Spinal cord (tissue), 10 donors: ENCODE results near the gene LOXL4. TPM values are rescaled to one million over a fixed set of nuclear protein-coding genes. Genes with fewer than 3 reads are reported as not detected.

Source experiments
- DNase-seq, 6 donors: peaks; one replicate each; pipeline versions ENCODE4 v3.0.0 to v3.0.0-alpha.2; 2013 to 2015; ENCODE audit warnings: low spot score in 6 of 6, low read depth in 4 of 6
- H3K27ac ChIP-seq: one replicate; pipeline ENCODE4 v1.5.1; 2013; ENCODE audit warnings: low read depth, low read length, control low read depth
- H3K27me3 ChIP-seq: one replicate; pipeline ENCODE4 v1.6.1; 2013; ENCODE audit warnings: low read length; ENCODE audit not compliant: control insufficient read depth, insufficient read depth
- H3K36me3 ChIP-seq: one replicate; pipeline ENCODE4 v1.6.1; 2013; ENCODE audit warnings: low read length; ENCODE audit not compliant: control insufficient read depth, insufficient read depth
- H3K4me1 ChIP-seq: one replicate; pipeline ENCODE4 v1.6.1; 2013; ENCODE audit warnings: low read length; ENCODE audit not compliant: control insufficient read depth, insufficient read depth
- H3K4me3 ChIP-seq: one replicate; pipeline ENCODE4 v1.5.1; 2013; ENCODE audit warnings: low read depth, low read length, control low read depth
- H3K9me3 ChIP-seq: one replicate; pipeline ENCODE4 v1.6.1; 2013; ENCODE audit warnings: low read length; ENCODE audit not compliant: control insufficient read depth, insufficient read depth
- WGBS: methylation state at CpG from one replicate; pipeline ENCODE4 v1.1.5; 2013; ENCODE audit warnings: missing lambda C conversion rate; ENCODE audit not compliant: insufficient coverage; 5-methylcytosine and 5-hydroxymethylcytosine counted together
- polyA plus RNA-seq, 2 donors: library from polyadenylated mRNA; unstranded; fragments of 120-200 nt; gene quantifications; one replicate each; pipeline ENCODE4 v1.2.1, GENCODE V29; 2013; ENCODE audit not compliant: insufficient read length in 2 of 2
- total RNA-seq, 2 donors: library from RNA; depleted of rRNA in 1 of 2; stranded (reverse); fragments of 120-200 nt in 1 of 2; fragments of >200 nt in 1 of 2; gene quantifications; one replicate each; pipeline versions ENCODE4 v1.2.3 to v1.2.4, GENCODE V29; 2013 to 2014
- donor health status: healthy.

The LOXL4 gene
- total and polyA plus RNA-seq, 4 donors: 0.76 to 1.6 (median 0.92) TPM

DNA sequence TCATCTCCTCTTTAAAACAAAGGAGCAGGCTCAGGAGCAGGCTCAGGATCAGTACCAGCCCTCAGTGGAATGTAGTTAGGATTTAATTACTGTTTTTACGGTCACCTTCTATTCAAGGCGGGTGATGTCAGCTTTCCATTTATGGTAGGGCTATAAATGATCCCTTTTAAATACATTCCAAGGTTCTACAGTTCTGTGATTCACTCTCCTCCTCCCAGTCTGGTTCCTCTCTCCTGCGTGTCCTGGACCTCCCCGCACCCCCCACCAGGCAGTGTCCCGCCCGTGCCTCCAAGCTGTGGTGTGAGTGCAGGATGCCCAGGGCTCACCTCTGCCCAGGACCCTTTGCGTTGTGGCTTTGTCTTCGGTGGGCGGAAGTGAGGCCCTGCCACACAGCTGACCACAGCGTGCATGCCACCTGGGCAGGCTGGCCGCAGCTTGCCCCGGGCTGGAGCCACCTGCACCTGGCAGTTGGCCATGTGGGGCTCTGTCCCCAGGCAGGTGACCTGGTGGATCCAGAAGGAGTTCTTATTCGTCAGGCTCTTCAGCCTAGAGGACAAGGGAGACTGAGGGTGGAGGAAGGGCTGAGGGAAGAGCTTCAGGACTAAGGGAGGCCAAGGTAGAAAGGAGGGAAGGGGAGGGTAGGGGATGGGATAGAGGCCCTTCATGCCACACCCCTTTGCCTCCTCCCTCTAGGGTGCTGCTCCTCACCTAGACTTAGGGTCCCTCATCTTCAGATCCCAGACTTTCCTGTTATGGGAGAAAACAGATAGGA is 9.1 kb downstream of the LOXL4 start:
- Histone ChIP-seq H3K9me3 (no peaks in the 10 kb centered on the region), H3K27ac (no peak overlapping the region), H3K27me3 (no peaks in the 10 kb centered on the region), H3K4me3 (no peak overlapping the region), H3K36me3 (peaks cover 21% of the 10 kb centered on the region), H3K4me1 (no peaks in the 10 kb centered on the region)
- WGBS: 88% methylated on average over 11 of the region's 13 CpGs
- DNase-seq: no peak

DNA sequence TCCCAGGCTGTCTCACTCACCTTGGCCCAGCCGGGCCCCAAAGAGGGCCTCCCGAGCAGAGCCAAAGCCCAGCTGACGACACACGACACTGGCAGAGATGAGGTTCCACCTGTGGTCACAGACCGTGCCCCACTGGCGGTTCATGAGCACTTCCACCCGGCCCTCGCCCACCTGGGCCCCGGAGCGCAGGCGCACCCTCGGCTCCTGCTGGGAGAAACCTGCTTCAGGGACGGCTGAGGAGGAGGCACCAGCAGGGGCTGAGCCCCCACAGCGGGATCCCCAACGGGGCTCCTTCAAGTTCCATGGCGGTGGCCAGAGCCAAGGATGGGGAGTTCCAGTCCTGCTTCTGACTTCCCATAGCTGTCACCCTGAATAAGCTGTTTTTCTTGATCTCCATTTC is 10.0 kb downstream of the LOXL4 start:
- no peaks in the 10 kb centered on the region for H3K9me3 ChIP-seq
- H3K27ac ChIP-seq: no peak overlapping the region
- peaks cover 21% of the 10 kb centered on the region for H3K36me3 ChIP-seq
- no peaks in the 10 kb centered on the region for H3K4me1 ChIP-seq
- no peak for DNase-seq
- no peaks in the 10 kb centered on the region for H3K27me3 ChIP-seq
- 95% methylated on average over 16 of the region's 16 CpGs for WGBS
- H3K4me3 ChIP-seq: no peak overlapping the region

GRCh38 chr10:98257198-98257597 is 10.8 kb downstream of the LOXL4 start:
- no peak overlapping the region for H3K4me3 ChIP-seq
- H3K27ac ChIP-seq: no peak overlapping the region
- H3K4me1 ChIP-seq: peaks cover 5% of the 10 kb centered on the region
- no peaks in the 10 kb centered on the region for H3K27me3 ChIP-seq
- no peak for DNase-seq
- no peaks in the 10 kb centered on the region for H3K9me3 ChIP-seq
- WGBS: 89% methylated on average over 12 of the region's 12 CpGs
- peaks cover 24% of the 10 kb centered on the region for H3K36me3 ChIP-seq

DNA sequence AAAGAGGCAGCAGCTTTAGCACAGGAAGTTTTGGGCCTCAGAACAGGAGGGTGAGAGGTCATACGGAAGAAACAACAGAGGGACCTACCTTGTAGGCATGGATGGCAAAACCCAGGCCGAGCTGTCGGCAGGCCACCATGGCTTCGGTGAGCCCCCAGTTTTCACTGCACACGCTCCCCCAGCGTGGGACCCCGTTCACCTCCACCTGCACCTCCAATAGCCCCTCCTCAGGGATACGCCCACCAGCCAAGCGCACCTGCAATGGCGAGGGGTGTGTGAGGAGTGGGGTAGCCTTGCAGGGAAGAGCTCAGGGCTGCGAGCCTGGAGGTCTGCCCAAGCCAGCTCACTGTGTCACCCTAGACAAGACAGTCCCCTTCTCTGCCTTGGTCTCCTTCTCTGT is 11.3 kb downstream of the LOXL4 start:
- Histone ChIP-seq H3K27ac (no peak overlapping the region), H3K9me3 (no peaks in the 10 kb centered on the region), H3K36me3 (peaks cover 24% of the 10 kb centered on the region), H3K27me3 (no peaks in the 10 kb centered on the region), H3K4me3 (no peak overlapping the region), H3K4me1 (peaks cover 8% of the 10 kb centered on the region)
- DNase-seq: no peak
- 93% methylated on average over 4 of the region's 11 CpGs for whole genome bisulfite sequencing

DNA sequence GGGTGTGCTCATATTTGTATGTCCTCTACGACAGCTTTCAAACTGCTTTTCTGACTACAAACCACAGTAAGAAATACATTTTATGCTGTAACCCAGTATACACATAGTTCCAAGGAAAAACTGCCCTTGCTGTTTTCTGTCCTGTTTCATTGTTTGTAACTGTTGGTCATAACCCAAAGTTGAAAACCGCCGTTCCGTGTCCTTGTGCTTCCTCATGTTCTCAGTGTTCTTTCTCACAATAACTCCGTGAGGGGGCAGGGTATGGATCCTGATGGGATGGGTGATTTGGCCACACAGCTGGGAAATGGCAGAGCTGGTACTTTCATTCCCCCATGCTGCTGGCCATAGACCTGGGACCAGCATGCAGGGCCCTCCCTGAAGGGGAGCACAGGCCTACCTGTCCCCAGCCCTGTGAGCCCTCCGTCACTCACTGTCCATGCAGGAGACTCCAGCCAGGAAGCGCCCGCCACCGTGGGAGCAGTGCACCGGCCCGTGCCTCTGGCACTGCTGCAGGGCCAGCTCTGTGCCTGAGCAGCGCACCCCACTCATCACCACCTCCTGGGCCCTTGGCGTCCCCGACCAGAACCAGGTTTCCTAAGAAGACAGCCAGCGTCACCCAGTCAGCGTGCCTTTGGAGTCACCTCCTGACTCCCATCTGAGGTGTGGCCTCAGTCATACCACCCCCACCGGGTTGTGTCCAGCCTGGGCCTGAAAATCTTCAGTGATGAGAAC is 12.7 kb downstream of the LOXL4 start:
- no peaks in the 10 kb centered on the region for H3K9me3 ChIP-seq
- peaks cover 19% of the 10 kb centered on the region for H3K36me3 ChIP-seq
- no peak overlapping the region for H3K27ac ChIP-seq
- peaks cover 8% of the 10 kb centered on the region for H3K4me1 ChIP-seq
- H3K4me3 ChIP-seq: no peak overlapping the region
- no peak for DNase-seq
- 86% methylated on average over 12 of the region's 17 CpGs for WGBS
- H3K27me3 ChIP-seq: no peaks in the 10 kb centered on the region

GRCh38 chr10:98254234-98254974 is 13.6 kb downstream of the LOXL4 start:
- no peak for DNase-seq
- Histone ChIP-seq H3K4me3 (no peak overlapping the region), H3K4me1 (peaks cover 8% of the 10 kb centered on the region), H3K9me3 (no peaks in the 10 kb centered on the region), H3K36me3 (peaks cover 19% of the 10 kb centered on the region), H3K27me3 (no peaks in the 10 kb centered on the region), H3K27ac (no peak overlapping the region)
- WGBS: 73% methylated on average over 7 of the region's 10 CpGs

DNA sequence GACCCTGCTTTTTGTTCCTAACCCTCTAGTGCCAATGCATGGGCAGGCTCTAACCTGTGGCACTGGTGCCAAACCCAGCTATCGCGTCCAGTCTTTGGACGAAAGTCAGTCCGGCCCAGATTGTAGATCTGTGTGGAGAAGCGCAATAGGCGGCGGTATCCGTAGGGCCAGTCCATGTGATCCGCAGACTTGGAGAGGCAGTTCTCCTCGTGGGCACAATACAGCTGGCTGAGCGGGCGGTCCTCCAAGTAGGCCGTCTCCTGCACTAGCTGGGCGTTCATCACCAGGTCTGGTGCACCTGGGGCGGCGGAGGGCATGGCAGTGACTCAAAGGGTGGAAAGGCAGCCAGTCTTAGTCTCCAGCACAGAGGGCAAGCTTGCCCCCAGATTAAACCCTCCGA is 14.5 kb downstream of the LOXL4 start:
- Histone ChIP-seq H3K4me1 (peaks cover 8% of the 10 kb centered on the region), H3K27ac (no peak overlapping the region), H3K4me3 (no peak overlapping the region), H3K36me3 (peaks cover 19% of the 10 kb centered on the region), H3K9me3 (no peaks in the 10 kb centered on the region), H3K27me3 (no peaks in the 10 kb centered on the region)
- DNase-seq: no peak
- WGBS: 84% methylated on average over 16 of the region's 17 CpGs

DNA sequence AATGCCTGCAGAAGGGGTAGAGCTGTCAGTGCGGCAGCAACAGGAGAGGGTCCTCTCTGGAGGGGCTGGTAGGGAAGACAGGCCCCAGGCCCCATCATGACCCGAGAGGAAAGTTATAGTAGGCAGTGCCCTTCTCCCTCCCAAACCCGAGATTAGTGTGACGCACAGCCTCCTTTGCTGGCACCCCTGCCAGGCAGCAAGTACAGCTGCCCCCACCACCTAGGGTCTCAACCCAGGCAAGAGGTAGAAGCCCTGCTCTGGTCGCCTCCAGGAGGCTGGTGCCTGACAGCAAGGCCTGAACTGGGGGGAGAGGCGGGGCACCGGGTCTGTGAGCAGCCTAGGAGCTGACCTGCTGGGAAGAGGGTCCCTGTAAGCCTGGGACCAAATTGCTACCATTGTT is 15.5 kb downstream of the LOXL4 start:
- WGBS: 94% methylated on average over 7 of the region's 7 CpGs
- no peak overlapping the region for H3K4me3 ChIP-seq

GRCh38 chr10:98251399-98251798 is 16.6 kb downstream of the LOXL4 start:
- Histone ChIP-seq H3K27me3 (no peaks in the 10 kb centered on the region), H3K9me3 (no peaks in the 10 kb centered on the region), H3K4me1 (peaks cover 16% of the 10 kb centered on the region), H3K36me3 (peaks cover 13% of the 10 kb centered on the region), H3K27ac (no peak overlapping the region), H3K4me3 (no peak overlapping the region)
- DNase-seq: no peak
- whole genome bisulfite sequencing: 100% methylated on average over 1 of the region's 8 CpGs

More for the DNA sequence above, 15.5 kb downstream of the LOXL4 start:
- no peak for DNase-seq
- H3K27me3 ChIP-seq: no peaks in the 10 kb centered on the region
- peaks cover 16% of the 10 kb centered on the region for H3K36me3 ChIP-seq
- H3K27ac ChIP-seq: no peak overlapping the region
- H3K9me3 ChIP-seq: no peaks in the 10 kb centered on the region
- H3K4me1 ChIP-seq: peaks cover 8% of the 10 kb centered on the region
